DMS114 treated with DMSO at 0.1 percent for 48 hours (cell line): Measurements from ENCODE around the gene TAMALIN.

ENCODE experiments used
- DNase-seq: peaks from one replicate; lab custom pipeline; 2025; ENCODE audit not compliant: unreplicated experiment; lab: John Stamatoyannopoulos, UW

The TAMALIN gene

GRCh38 chr12:52035926-52036325 lies 29.2 kb downstream of the TAMALIN start:
- no peak for DNase-seq

GRCh38 chr12:52036587-52037171 lies 29.9 kb downstream of the TAMALIN start:
- peak; percentile 34 for DNase-seq

GRCh38 chr12:52037248-52037861 lies 30.6 kb downstream of the TAMALIN start:
- no peak for DNase-seq

GRCh38 chr12:52038447-52038846 lies 31.7 kb downstream of the TAMALIN start:
- DNase-seq: no peak

GRCh38 chr12:52041035-52041434 lies 34.3 kb downstream of the TAMALIN start:
- no peak for DNase-seq

GRCh38 chr12:52041695-52042123 lies 35.0 kb downstream of the TAMALIN start:
- DNase-seq: no peak

- no peak for DNase-seq
These were observed 36.1 kb downstream of the TAMALIN start for GRCh38 chr12:52042706-52043385.

GRCh38 chr12:52043386-52044212 lies 36.9 kb downstream of the TAMALIN start:
- DNase-seq: no peak

- no peak for DNase-seq
These were observed 37.7 kb downstream of the TAMALIN start for GRCh38 chr12:52044292-52044983.

- DNase-seq: no peak
These were observed 39.1 kb downstream of the TAMALIN start for GRCh38 chr12:52045794-52046199.

GRCh38 chr12:52046859-52047258 lies 40.1 kb downstream of the TAMALIN start:
- DNase-seq: no peak

GRCh38 chr12:52049286-52049685 lies 42.5 kb downstream of the TAMALIN start:
- no peak for DNase-seq

GRCh38 chr12:52049688-52050087 lies 42.9 kb downstream of the TAMALIN start:
- no peak for DNase-seq

GRCh38 chr12:52050116-52050757 lies 43.5 kb downstream of the TAMALIN start:
- no peak for DNase-seq

- DNase-seq: peak; percentile 80
These were observed 44.2 kb downstream of the TAMALIN start, which contains the start of gene NR4A1 for GRCh38 chr12:52050758-52051541. Gene NR4A1, plus strand, starts transcription at chr12:52051442. Its CDS starts 2,887 bp downstream, at chr12:52054329.

GRCh38 chr12:52052468-52053186 lies 45.9 kb downstream of the TAMALIN start:
- DNase-seq: no peak

- DNase-seq: no peak
These were observed 46.9 kb downstream of the TAMALIN start for GRCh38 chr12:52053536-52054209.

- DNase-seq: no peak
These were observed 47.6 kb downstream of the TAMALIN start for GRCh38 chr12:52054231-52054832.
